Neutrophil (primary cell): ENCODE data around the gene KMT2B.

ENCODE experiments used
- H3K27ac ChIP-seq: fragments of 200-600 bp; sonication (generic); 2 replicates; pipeline ENCODE4 v1.5.1; 2016; ENCODE audit warnings: mild to moderate bottlenecking, moderate library complexity
- H3K27me3 ChIP-seq: fragments of 200-600 bp; sonication (generic); 2 replicates; pipeline ENCODE4 v1.6.0; 2016; ENCODE audit warnings: mild to moderate bottlenecking
- H3K36me3 ChIP-seq: fragments of 200-600 bp; sonication (generic); 2 replicates; pipeline ENCODE4 v1.5.1; 2017
- H3K4me1 ChIP-seq, 2 experiments: fragments of 200-600 bp in 1 of 2; sonication (generic) in 1 of 2; 1 replicate in 1 of 2; 2 replicates in 1 of 2; pipeline versions ENCODE4 v1.5.1 to v1.6.1; 2013 to 2016; ENCODE audit warnings: low read depth in 1 of 2, low read length in 1 of 2, mild to moderate bottlenecking in 1 of 2, moderate library complexity in 1 of 2; ENCODE audit not compliant: control insufficient read depth in 1 of 2, insufficient read depth in 1 of 2
- H3K4me3 ChIP-seq, 2 experiments: fragments of 200-600 bp in 1 of 2; sonication (generic) in 1 of 2; 1 replicate in 1 of 2; 2 replicates in 1 of 2; pipeline ENCODE4 v1.5.1; 2013 to 2016; ENCODE audit warnings: low read depth in 1 of 2, low read length in 1 of 2, mild to moderate bottlenecking in 1 of 2, moderate library complexity in 1 of 2
- H3K9me3 ChIP-seq: fragments of 200-600 bp; sonication (generic); 2 replicates; pipeline ENCODE4 v1.5.1; 2016
- CTCF ChIP-seq: fragments of 200-600 bp; sonication (generic); IDR thresholded peaks from 2 replicates; pipeline ENCODE4 v1.5.1; 2016; ENCODE audit warnings: antibody characterized with exemption

KMT2B gene

DNA sequence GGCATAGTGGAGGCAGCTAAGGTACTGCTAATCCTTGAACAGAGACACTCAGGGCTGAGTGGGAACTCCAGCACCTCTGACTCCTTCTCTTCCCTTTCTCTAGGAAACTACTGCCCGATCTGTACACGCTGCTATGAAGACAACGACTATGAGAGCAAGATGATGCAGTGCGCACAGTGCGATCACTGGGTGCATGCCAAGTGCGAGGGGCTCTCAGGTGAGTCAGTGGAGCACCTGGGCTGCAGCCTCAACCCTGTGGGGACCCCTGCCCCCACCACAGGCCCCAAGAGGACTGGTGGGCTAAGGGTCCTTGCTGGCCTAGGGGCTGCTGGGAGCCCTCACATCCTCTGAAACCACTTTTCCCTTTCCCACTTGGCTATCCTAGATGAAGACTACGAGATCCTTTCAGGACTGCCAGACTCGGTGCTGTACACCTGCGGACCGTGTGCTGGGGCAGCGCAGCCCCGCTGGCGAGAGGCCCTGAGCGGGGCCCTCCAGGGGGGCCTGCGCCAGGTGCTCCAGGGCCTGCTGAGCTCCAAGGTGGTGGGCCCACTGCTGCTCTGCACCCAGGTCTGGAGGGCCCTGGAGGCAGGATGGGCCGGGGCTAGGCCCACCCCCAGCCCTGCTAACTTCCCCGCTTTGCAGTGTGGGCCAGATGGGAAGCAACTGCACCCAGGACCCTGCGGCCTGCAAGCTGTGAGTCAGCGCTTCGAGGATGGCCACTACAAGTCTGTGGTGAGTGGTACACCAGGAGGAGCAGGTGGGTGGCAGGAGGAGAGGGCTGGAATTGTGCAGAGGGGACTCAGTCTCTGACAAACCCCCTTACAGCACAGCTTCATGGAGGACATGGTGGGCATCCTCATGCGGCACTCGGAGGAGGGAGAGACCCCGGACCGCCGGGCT, 9.5 kb downstream of the KMT2B start:
- Histone ChIP-seq H3K9me3 (no peaks in the 10 kb centered on the region), H3K4me3 (no peak overlapping the region), H3K4me1 (no peaks in the 10 kb centered on the region), H3K27me3 (no peaks in the 10 kb centered on the region), H3K36me3 (peaks cover 100% of the 10 kb centered on the region), H3K27ac (no peak overlapping the region)
- TF ChIP-seq CTCF: no peak

GRCh38 chr19:35727956-35728706, 10.3 kb downstream of the KMT2B start:
- Histone ChIP-seq H3K9me3 (no peaks in the 10 kb centered on the region), H3K27ac (no peak overlapping the region), H3K4me3 (no peak overlapping the region), H3K27me3 (no peaks in the 10 kb centered on the region), H3K36me3 (peaks cover 100% of the 10 kb centered on the region), H3K4me1 (no peaks in the 10 kb centered on the region)
- TF ChIP-seq CTCF: no peak

- Histone ChIP-seq H3K9me3 (no peaks in the 10 kb centered on the region), H3K36me3 (peaks cover 100% of the 10 kb centered on the region), H3K4me3 (no peak overlapping the region), H3K27ac (no peak overlapping the region), H3K27me3 (no peaks in the 10 kb centered on the region), H3K4me1 (no peaks in the 10 kb centered on the region)
- TF ChIP-seq CTCF: no peak
Observed at GRCh38 chr19:35729021-35729420, 11.2 kb downstream of the KMT2B start.

DNA sequence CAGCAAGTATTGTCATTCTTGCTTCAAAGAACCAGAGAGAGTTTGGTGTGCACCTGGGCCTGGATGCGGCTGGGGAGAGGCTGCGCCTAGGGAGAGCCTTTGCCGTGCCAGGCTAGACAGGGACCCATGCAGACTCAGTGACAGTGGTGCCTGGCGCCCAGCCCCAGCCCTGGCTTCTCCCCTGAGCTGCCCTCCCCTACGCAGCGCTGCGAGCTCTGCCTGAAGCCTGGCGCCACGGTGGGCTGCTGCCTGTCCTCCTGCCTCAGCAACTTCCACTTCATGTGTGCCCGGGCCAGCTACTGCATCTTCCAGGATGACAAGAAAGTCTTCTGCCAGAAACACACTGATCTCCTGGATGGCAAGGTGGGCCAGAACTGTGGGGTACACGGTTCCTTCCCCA, 12.0 kb downstream of the KMT2B start:
- no peaks in the 10 kb centered on the region for H3K4me1 ChIP-seq
- no peak overlapping the region for H3K27ac ChIP-seq
- peaks cover 100% of the 10 kb centered on the region for H3K36me3 ChIP-seq
- TF ChIP-seq CTCF: no peak
- no peaks in the 10 kb centered on the region for H3K9me3 ChIP-seq
- no peak overlapping the region for H3K4me3 ChIP-seq
- no peaks in the 10 kb centered on the region for H3K27me3 ChIP-seq

DNA sequence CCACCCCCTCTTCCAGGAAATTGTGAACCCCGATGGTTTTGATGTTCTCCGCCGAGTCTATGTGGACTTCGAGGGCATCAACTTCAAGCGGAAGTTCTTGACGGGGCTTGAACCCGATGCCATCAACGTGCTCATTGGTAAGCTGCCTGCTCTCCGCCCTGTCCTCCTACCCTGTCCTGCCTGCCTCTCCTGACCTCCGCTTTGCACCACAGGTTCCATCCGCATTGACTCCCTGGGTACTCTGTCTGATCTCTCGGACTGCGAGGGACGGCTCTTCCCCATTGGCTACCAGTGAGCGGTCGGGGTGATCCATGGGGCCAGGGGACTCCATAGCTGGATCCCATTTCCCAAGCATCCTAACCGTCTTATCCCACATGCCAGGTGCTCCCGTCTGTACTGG, 12.5 kb downstream of the KMT2B start:
- no peaks in the 10 kb centered on the region for H3K9me3 ChIP-seq
- TF ChIP-seq CTCF: no peak
- H3K36me3 ChIP-seq: peaks cover 100% of the 10 kb centered on the region
- no peak overlapping the region for H3K4me3 ChIP-seq
- H3K4me1 ChIP-seq: no peaks in the 10 kb centered on the region
- no peak overlapping the region for H3K27ac ChIP-seq
- no peaks in the 10 kb centered on the region for H3K27me3 ChIP-seq
